ENCODE measurements around the gene NODAL.

Gene NODAL

DNA sequence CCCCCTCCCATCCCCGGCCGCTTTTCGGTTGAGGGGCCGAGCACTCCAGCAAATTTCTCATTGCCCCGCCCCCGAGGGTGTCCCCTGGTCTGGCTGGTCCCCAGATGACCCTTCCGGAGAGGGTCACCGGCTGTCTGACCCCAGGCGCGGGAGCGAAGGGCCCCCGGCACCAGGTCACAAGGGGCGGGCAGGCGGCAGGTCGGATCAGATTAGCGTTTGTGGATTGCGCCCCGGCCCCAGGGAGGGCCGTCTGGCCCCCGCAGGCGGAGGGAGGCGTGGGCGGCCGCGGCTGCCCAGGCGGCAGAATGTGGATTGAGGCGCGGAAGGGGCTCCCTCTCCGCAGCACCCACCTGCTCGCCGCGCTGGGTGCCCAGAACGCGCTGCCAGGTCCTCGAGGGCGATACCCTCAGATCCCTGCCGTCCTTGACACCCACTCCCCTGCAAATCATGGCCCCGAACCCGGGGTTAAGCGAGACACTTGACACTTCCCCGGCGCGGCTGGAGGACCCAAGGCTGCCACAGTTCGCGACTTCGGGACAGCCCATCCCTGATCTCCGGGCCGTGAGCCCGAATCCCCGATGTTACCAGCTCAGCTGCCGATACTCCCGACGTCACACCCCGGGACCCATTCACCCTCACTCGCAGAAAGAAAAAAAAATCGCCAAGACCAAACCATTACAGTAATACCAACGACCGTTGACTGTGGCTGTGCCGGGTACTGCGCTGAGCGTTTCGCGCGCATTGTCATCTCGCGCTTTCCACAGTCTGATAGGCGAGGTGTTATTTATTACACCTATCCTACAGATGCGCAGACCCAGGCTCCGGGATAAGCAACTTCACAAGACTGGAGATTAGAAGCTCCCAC lies 953 bp downstream of the NODAL start:
- intact Hi-C loops (cut with DNase I): no loop called here
- no peak for DNase-seq

DNA sequence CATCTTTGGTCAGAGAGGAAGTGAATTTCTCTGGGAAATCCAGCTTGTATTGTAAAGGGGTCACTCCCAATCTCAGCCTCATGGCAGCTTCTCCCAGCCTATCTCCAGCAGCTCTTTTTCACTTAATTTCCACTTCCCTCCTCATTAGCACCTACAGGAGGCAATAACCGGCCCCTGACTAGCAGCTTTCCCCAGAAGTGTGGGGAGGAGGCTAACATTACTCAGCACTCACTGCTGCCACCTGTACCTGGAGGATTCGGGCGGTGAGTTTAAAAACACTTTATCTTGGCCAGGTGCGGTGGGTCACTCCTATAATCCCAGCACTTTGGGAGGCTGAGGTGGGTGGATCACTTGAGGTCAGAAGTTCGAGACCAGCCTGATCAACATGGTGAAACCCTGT lies 3.8 kb downstream of the NODAL start:
- intact Hi-C loops (cut with DNase I): no loop called here
- no peak for DNase-seq

DNA sequence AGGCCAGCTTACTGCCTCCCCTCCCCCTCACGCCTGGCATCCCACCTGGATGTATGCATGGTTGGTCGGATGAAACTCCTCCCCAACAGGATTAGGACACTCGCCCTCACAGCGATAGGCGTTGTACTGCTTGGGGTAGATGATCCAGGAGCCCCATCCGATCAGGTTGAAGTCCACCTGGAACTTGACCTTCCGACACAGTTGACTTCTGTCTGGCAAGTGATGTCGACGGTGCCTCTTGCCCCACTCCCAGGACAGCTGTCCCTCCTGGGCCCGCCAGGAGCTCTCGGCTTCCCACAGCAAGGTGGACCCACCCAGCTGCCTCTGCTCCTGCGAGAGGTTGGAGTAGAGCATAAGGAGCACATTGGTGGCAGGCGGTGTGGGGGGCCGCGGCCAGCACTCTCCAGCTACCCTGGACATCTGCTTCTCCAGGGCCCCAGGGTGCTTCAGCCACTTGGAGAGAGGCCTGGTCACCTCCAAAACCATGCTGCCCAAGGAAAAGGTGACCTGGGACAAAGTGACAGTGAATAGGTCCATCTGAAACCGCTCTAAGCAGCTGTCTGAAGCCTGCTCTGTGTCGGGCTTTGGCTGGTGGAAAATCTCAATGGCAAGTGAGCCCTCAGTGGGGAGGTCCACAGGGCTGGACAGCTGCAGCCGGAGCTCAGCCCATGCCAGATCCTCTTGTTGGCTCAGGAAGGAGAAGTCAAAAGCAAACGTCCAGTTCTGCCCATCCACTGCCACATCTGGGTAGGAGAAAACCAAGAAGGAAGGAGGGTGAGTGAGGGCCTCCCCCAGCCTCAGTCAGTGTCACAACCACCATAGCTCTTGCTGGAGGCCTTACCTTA lies 6.0 kb downstream of the NODAL start:
- DNase-seq: no peak
- intact Hi-C loops (cut with DNase I): no loop called here

DNA sequence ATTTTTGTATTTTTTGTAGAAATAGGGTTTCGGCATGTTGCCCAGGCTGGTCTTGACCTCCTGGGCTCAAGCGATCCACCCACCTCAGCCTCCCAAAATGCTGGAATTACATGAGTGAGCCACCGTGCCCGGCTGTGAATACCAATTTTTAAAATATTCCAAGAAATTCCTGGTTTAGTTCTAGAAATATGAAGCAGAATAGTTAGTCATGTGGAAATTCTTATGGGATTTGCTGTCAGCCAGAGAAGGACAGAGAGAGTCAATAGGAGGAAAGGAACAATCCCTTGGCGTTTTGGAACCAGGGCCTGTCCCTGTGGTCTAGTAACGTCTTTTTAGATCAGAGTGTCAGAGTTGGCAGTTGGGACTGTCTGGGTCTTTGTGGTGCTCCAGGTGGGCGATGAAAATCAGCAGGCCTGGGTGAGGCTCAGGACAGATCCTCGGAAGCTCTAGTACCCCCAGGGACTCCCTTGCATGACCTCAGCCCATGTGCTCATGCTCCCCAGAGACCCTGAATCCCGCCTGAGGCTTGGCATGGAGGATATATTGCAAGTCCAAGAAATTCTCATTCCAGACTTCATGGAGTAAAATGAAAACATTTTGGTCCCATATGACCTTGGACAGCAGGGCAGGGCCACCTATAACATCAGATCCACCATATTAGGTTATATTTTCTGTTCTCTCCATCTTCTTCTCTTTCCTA lies 7.8 kb downstream of the NODAL start:
- DNase-seq: no peak
- intact Hi-C loops (cut with DNase I): no loop called here

DNA sequence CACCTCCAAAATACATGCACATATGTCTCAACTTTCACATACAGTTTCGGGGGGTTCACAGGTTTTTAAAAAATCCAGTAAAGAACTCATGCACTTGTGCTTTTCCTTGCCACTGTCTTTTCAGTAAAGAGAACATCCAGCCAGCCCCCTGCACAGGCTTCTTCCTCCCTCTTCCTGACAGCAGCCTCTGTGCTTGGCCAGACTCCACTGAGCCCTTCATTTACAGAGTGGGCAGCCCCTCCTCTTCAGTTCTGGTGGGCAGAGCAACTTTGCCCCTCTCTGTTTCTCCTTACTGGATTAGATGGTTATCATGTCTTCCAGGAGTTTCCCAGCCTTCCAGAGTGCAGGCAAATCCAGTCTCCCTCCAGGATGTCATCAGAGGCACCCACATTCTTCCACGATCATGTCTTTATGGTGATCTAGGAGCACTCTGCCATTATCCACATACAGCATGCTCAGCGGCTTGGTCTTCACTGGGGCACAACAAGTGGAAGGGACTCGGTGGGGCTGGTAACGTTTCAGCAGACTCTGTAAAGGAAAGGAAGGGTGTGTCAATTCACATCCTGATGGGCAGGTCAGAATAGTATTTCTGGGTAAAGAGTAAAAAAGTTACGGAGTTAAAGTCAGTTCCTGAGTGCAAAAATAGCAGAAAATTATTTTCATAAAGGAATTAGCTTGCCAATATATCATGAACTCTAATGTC lies 8.8 kb downstream of the NODAL start:
- intact Hi-C loops (cut with DNase I): no loop called here
- DNase-seq: no peak

DNA sequence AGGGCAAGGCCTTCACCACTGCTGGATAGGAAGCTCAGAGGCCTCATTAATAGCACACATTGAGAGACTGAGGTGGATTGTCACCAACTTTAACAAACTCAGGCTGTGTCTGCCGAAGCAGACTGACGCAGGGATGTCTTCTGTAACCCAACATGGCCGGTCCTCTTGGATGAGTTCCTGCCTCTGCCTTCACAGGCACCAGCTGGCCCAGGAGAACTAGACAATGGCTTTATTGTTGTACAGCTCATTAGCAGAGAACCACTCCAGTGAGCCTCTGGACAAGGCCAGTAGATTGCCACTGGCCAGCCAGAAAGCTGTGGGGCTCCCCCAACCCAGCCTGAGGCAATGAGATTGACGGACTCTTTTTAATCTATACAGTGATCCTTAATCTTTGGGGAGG lies 9.4 kb downstream of the NODAL start:
- intact Hi-C loops (cut with DNase I): no loop called here
- peak; percentile 28 to 92 (median 64) for DNase-seq

DNA sequence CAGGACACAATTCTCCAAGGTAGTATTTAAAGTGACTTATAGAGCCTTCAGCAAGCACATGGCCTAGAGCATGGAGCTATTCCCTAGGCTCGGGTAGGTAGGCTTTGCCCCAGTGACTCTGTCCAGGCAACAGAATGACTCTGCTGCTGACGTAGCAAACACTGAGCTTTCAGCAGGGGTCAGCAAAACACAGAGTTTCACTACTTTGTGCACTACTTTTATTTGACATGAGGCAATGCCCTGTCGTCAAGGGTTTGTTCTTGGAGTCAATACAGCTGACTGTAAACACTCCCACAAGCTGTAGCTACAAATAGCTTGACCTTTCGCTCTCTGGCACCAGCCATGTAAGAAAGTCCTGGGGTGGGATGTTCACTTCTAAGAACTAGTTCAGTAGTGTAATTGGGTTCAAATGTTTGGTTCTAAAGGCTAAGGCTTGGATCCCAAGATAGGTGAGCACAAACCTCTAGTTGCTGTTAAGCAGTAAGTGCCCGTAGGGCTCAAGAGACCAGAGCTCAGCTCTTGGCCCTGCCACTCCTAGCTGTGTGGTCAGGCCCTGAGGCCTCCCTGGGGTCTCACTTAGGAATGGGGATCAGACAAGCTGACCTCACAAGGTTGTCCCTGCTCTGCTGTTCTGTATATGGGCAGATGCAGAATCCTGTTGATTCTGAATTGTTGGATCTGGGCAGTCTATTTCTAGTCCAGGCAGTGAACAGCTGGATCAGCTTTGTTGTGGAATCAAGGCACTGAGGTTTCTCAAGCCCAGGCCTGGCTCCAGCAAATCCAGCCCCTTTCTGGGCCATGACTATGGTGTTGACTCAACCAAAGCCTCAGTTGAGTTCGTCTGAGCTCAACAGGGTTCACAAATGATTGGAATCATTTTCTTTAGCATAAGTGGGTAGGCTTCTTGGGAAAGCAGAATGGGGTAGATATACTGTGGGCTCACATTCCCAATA lies 10.7 kb downstream of the NODAL start:
- peak in 2 of 10 donors; percentile 8 to 40 for DNase-seq
- intact Hi-C loops (cut with DNase I): no loop called here

DNA sequence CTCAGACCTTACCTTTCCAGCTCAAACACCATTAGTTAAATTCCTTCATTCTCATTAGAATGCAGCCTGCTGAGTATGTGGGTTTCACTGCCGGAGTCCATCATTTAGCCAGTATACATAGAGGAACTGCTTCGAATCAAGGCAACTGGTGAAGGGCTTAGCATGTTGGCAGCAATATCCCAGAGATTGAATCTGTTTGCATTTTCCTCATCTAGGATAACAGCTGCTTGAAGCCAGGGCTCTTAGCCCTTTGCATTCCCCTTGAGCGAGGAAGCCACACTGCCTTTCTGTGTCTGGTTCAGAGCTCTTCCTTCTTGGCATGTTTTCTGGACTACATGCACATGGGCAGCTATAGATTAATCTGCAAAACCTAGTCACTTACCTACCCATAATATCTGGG lies 14.7 kb downstream of the NODAL start:
- intact Hi-C loops (cut with DNase I): no loop called here
- no peak for DNase-seq

DNA sequence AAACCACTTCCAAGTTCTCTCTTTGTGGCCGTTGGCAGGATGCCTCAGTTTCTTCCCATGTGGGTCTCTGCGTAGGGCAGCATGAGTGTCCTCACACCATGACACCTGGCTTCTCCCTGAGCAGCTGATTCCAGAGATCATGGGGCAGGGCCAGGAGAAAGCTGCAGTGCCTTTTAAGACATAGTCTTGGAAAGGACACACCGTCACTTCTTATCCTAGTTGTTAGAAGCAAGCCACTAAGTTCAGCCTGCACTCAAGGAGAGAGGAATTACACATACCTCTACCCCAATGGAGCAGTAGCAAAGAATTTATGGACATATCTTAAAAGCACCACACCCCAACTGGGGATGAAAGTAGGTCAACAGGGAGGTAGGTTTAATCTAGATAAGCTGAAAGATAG lies 16.4 kb downstream of the NODAL start:
- intact Hi-C loops (cut with DNase I): no loop called here
- no peak for DNase-seq

DNA sequence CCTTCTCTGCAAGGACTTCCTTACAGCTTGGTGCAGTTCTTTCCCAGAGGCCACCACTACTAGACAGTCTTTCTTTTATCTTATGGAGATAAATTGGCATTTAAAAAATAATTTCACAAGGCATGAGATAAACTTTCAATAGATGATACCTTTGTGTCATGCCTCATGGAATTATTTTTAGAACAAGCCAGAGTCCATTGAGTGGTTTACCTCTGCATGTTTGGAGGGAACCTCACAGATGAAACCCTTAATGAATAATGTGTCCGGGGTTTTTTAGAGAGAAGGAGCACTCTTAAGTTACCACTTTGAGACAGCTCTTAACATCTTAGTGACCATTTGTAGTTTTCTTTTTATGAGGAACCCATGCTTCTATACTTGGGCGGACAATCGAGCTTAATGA lies 17.2 kb downstream of the NODAL start:
- DNase-seq: no peak
- intact Hi-C loops (cut with DNase I): no loop called here

DNA sequence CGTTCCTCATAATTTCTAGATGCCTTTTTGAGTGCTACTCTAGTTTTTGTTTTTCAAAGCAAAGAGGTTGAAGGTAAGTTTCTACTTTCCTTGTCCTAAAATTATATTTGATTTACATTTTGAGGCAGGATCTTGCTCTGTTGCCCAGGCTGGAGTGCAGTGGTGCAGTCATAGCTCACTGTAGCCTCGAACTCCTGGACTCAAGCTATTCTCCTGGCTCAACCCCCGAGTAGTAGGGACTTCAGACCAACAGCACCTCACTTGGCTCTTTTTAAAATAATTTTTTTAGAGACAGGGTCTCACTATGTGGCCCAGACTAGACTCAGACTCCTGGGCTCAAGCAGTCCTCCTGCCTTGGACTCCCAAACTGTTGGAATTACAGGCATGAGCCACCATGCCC lies 22.8 kb downstream of the NODAL start:
- no peak for DNase-seq
- intact Hi-C loops (cut with DNase I): no loop called here

DNA sequence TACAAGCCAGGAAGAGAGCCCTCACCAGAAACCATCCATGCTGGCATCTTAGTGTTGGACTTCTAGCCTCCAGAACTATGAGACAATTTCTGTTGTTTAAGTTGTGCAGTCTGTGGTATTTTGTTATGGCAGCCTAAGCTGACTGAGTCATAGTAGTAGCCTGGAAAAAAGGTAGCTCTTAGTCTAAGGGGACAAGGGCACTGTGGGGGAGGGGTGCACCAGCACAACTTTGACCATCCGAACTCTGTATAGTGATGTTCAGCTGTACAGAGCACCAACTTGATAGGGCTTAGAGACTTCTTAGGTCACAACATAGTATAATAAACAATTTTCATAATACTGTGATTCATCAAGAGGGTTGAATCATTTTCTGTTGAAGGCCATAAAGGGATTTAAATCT lies 23.3 kb downstream of the NODAL start:
- DNase-seq: no peak
- intact Hi-C loops (cut with DNase I): no loop called here

DNA sequence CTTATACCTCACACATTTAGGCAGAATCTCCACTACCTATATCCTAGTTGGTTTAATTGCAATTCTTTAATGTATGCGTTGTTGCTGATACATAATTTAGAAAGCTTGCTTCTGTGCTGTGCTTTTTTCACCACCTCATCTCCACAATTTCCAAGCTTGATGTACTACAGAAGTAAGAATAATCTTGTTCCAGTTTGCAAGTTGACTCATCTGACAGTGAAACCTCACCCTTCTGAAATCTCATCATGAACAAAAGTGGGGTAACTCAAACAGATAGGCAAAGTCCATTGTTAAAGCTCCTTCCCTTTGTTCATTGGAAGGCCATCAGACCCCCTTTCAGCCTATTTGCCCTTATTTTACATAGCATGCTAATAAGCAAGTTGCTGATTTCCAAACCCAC lies 23.9 kb downstream of the NODAL start:
- no peak for DNase-seq
- intact Hi-C loops (cut with DNase I): no loop called here

DNA sequence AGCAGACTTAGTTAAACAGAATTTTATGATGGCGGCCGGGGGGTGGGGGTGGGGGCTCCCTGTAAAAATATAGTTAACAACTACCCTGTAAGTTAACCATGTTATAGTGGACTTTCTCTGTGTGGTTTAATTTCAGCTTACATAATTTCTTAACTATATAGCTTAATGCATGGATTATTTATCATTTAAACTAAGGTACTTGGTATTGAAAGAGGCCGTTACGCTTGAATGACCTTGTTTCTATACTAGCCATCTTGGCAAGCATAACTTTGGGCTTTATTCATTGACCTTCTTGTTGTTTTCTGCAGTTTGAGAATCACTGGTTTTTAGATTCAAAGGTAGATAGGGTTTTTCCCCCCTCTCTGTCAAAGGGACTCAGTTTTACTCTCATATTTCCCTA lies 29.1 kb downstream of the NODAL start:
- DNase-seq: no peak
- intact Hi-C loops (cut with DNase I): no loop called here

DNA sequence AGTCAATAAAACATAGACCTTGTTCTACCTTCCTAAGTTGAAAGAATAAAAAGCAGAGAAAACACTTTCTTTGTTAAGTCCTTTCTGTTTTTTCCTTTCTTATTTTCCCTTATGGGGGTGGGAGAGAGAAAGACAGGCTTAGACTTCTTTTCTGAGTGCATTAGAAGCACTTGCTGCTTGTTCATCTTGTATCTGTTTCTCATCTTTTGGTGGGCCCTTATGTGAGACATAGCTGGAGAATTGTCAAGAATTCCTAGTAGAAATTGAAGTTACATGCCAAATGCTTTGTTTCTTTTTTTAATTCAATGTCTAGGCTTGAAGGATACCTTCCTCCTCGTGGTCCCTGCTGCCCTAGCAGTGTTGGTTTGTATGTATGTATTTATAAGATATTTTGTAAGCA lies 30.9 kb downstream of the NODAL start:
- intact Hi-C loops (cut with DNase I): no loop called here
- DNase-seq: no peak

DNA sequence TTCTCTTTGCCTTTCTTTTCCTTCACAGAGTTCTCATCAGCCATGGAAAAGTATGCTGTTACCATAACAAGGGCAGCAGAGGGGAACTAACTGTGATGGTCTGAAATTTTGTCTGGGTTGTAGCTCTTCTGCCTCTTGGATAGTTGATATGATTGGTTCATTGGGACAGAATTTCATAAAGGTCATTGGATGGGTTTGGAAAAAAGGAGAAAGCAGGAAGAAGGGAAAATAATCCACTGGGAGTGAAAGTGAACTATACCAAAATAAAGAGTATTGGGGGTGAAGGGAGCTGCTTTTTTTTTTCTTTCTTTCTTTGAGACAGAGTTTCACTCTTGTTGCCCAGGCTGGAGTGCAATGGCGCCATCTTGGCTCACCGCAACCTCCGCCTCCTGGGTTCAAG lies 31.7 kb downstream of the NODAL start:
- intact Hi-C loops (cut with DNase I): no loop called here
- no peak for DNase-seq

DNA sequence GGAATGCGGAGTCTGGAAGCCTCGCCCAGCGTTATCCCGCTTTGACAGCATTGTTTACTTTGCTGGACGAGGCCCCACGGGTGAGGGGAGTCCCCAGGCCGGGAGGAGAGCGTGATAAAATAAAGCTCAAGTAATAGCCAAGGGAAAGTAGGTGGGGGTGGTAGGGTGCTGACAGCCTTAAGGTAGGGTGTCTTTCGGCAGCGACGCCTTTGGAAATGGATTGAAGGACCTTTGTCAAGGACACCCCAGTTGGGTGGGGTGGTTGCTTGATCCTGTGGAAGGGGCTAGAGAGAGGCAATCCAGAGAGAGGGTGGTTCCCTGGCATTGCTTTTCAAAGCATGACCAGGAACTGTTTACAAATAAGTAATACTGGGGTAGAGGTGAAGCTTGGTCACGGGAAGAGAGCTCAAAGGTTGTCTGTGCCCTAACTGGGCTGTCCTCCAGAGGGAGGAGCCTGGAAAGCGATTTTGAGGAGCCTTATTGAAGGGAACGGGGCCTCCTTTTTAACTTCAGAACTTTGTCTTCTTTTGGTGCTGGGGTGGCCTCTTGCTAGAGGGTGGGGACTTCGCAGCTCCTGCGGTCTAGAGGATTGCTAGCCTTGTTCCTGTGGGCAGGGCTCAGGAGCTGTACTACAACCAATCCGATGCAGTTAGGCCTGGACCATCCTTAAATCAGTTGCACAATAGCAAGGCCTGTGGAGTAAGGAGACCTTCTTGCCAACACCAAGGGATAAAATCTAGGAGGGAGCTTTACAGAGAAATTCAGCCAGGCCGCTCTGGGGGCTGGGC lies 36.2 kb downstream of the NODAL start:
- peak; percentile 22 to 89 (median 48) for DNase-seq

DNA sequence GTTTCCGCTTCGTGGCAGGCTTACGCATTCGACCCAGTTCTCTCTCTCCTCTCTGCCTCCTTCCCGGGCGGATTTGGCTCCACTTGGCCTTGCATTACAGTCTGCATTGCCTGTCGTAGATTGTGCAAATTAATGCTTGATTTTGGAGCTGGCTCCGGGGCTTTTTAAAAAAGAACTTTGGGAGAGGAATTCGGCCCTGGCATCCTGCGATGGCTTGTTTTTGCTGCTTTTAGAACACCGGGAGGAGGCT lies 36.8 kb downstream of the NODAL start:
- peak in 3 of 10 donors; percentile 32 to 64 (median 58) for DNase-seq

More for the DNA sequence above, 36.2 kb downstream of the NODAL start:
- intact Hi-C loops (cut with DNase I): no loop called here

More for the DNA sequence above, 36.8 kb downstream of the NODAL start:
- intact Hi-C loops (cut with DNase I): loop anchor here (1.0 kb wide), 1 partner anchor 22 kb away; the partner anchor contains the start of gene LRRC20

Data from posterior cingulate gyrus (tissue), 11 donors.